ENCODE measurements around the gene LRRN3. TPM values are rescaled to one million over a fixed set of nuclear protein-coding genes. Genes with fewer than 3 reads are reported as not detected.

The LRRN3 gene
- total RNA-seq, 1 donor from 2014 or later, result 6.3 TPM

GRCh38 chr7:111172564-111173257 is 81.8 kb downstream of the LRRN3 start:
- H3K4me1 Mint-ChIP-seq (ENCODE audit: low read depth, unreplicated experiment), result peaks cover 24% of the 10 kb centered on the region
- DNase-seq, result no peak
- no peaks in the 10 kb centered on the region for H3K36me3 Mint-ChIP-seq (ENCODE audit: unreplicated experiment)
- TF ChIP-seq, protein P1, sequence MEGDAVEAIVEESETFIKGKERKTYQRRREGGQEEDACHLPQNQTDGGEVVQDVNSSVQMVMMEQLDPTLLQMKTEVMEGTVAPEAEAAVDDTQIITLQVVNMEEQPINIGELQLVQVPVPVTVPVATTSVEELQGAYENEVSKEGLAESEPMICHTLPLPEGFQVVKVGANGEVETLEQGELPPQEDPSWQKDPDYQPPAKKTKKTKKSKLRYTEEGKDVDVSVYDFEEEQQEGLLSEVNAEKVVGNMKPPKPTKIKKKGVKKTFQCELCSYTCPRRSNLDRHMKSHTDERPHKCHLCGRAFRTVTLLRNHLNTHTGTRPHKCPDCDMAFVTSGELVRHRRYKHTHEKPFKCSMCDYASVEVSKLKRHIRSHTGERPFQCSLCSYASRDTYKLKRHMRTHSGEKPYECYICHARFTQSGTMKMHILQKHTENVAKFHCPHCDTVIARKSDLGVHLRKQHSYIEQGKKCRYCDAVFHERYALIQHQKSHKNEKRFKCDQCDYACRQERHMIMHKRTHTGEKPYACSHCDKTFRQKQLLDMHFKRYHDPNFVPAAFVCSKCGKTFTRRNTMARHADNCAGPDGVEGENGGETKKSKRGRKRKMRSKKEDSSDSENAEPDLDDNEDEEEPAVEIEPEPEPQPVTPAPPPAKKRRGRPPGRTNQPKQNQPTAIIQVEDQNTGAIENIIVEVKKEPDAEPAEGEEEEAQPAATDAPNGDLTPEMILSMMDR (IDR thresholded peaks at IDR 0.05; ENCODE audit: partially characterized antibody, unreplicated experiment), result no peak
- no peaks in the 10 kb centered on the region for H3K9me3 Mint-ChIP-seq (ENCODE audit: unreplicated experiment)
- H3K27me3 Mint-ChIP-seq (ENCODE audit: unreplicated experiment), result no peaks in the 10 kb centered on the region
- no peak overlapping the region for H3K27ac Mint-ChIP-seq (ENCODE audit: unreplicated experiment)
- no peak overlapping the region for H3K4me3 Mint-ChIP-seq (ENCODE audit: unreplicated experiment)

GRCh38 chr7:111173528-111173927 is 82.6 kb downstream of the LRRN3 start:
- Mint-ChIP-seq H3K4me3 (ENCODE audit: unreplicated experiment) (no peak overlapping the region), H3K27me3 (ENCODE audit: unreplicated experiment) (no peaks in the 10 kb centered on the region), H3K4me1 (ENCODE audit: low read depth, unreplicated experiment) (peaks cover 17% of the 10 kb centered on the region)

DNA sequence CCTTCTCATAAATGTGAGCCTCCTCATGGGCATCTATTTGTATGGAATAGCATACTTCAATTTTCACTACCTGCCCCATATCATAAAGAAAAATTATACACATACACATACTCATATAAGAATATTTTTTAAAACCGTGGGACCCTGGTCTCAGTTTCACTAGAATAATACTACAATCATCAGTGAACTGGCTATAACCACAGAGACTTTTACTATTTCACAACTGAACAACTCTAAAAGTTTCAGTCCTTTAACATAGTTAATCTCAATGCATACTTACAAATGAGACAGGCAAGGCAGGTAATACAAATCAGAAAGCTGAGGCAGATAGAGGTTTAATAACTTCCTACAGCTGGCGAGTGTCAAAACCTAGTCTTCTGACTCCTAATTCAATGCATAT is 83.1 kb downstream of the LRRN3 start:
- H3K36me3 Mint-ChIP-seq (ENCODE audit: unreplicated experiment), result no peaks in the 10 kb centered on the region
- H3K27me3 Mint-ChIP-seq (ENCODE audit: unreplicated experiment), result no peaks in the 10 kb centered on the region
- H3K27ac Mint-ChIP-seq (ENCODE audit: unreplicated experiment), result no peak overlapping the region
- H3K4me1 Mint-ChIP-seq (ENCODE audit: low read depth, unreplicated experiment), result peaks cover 13% of the 10 kb centered on the region
- no peak for DNase-seq
- no peaks in the 10 kb centered on the region for H3K9me3 Mint-ChIP-seq (ENCODE audit: unreplicated experiment)
- no peak overlapping the region for H3K4me3 Mint-ChIP-seq (ENCODE audit: unreplicated experiment)
- TF ChIP-seq, protein P1 (IDR thresholded peaks at IDR 0.05; ENCODE audit: partially characterized antibody, unreplicated experiment), result no peak

More at GRCh38 chr7:111173528-111173927, 82.6 kb downstream of the LRRN3 start:
- no peak for DNase-seq
- TF ChIP-seq, protein P1 (IDR thresholded peaks at IDR 0.05; ENCODE audit: partially characterized antibody, unreplicated experiment), result no peak
- H3K9me3 Mint-ChIP-seq (ENCODE audit: unreplicated experiment), result no peaks in the 10 kb centered on the region
- no peak overlapping the region for H3K27ac Mint-ChIP-seq (ENCODE audit: unreplicated experiment)
- no peaks in the 10 kb centered on the region for H3K36me3 Mint-ChIP-seq (ENCODE audit: unreplicated experiment)

- TF ChIP-seq, protein P1 (IDR thresholded peaks at IDR 0.05; ENCODE audit: partially characterized antibody, unreplicated experiment), result no peak
- H3K36me3 Mint-ChIP-seq (ENCODE audit: unreplicated experiment), result no peaks in the 10 kb centered on the region
- H3K9me3 Mint-ChIP-seq (ENCODE audit: unreplicated experiment), result no peaks in the 10 kb centered on the region
- H3K27me3 Mint-ChIP-seq (ENCODE audit: unreplicated experiment), result no peaks in the 10 kb centered on the region
- no peak overlapping the region for H3K27ac Mint-ChIP-seq (ENCODE audit: unreplicated experiment)
- DNase-seq, result no peak
- H3K4me3 Mint-ChIP-seq (ENCODE audit: unreplicated experiment), result no peak overlapping the region
- peaks cover 13% of the 10 kb centered on the region for H3K4me1 Mint-ChIP-seq (ENCODE audit: low read depth, unreplicated experiment)
These were observed 83.6 kb downstream of the LRRN3 start for GRCh38 chr7:111174510-111174909.

Data from glutamatergic neuron (in vitro differentiated cells).